G401.6 (cell line): ENCODE data around the gene RSF1.

Source experiments
- FAIRE-seq: peaks from 2 replicates; lab custom pipeline; 2012; peaks lifted over from hg19 to GRCh38; lab: Jason Lieb, UNC

RSF1 gene

GRCh38 chr11:77748266-77748665 lies 72.3 kb downstream of the RSF1 start:
- no peak for FAIRE-seq

DNA sequence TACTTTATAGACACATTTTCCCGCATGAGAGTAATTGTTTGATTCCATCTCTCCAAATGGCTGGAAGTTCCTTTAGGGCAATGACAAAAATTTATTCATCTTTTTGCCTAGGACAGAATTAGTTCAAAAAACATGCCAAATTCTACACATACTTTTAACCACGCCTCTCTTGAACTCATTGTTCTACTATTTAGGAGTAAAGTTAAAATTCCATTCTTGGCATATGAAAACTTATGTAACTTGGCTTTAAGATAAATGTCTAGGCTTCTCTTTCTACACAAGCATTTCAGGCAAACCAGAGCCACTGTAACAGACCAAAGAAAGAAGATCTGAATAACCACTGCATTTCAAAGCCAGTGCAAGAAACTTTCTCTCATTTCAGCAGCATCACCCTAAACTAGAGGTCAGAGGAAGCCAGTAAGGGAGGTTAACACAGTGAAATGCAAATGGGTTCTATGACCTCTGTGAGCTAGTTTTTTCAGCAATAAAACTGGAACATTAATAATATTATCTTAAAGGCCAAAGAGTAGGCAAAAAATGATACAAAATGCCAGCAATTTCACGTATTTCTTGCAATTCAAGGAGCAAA lies 73.0 kb downstream of the RSF1 start:
- no peak for FAIRE-seq

- no peak for FAIRE-seq
These were observed 84.0 kb downstream of the RSF1 start for GRCh38 chr11:77736473-77736872.

- no peak for FAIRE-seq
These were observed 85.6 kb downstream of the RSF1 start for GRCh38 chr11:77734890-77735289.

DNA sequence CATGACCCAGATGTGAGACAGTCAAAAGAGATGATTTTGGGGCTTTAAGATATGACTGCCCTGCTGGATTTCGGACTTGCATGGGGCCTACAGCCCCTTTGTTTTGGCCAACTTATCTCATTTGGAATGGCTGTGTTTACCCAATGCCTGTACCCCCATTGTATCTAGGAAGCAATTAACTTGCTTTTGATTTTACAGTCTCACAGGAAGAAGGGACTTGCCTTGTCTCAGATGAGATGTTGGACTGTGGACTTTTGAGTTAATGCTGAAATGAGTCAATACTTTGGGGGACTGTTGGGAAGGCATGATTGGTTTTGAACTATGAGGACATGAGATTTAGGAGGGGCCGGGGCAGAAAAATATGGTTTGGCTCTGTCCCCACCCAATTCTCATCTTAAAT lies 88.4 kb downstream of the RSF1 start:
- no peak for FAIRE-seq

- FAIRE-seq: no peak
These were observed 89.7 kb downstream of the RSF1 start for GRCh38 chr11:77730789-77731188.

- no peak for FAIRE-seq
These were observed 91.5 kb downstream of the RSF1 start for GRCh38 chr11:77729063-77729462.

GRCh38 chr11:77728203-77728786 lies 92.2 kb downstream of the RSF1 start:
- no peak for FAIRE-seq

DNA sequence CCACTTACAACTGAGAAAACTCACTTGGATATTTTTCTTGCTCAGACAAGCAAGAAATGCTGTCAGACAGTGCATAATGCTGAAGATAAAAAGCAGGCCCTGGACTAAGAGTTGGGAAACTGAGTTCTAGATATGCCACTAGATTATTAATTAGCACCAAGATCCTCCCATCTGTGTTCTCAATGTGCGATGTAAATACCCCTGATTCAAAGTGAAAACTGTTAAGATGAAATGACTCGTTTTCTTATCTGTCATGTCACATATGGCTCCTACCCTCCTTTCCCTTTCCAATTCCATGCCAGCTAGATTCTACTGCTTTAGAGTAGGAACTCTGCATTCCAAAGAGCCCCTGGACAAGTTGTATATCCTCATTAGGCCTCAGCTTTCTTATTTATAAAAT lies 94.0 kb downstream of the RSF1 start:
- no peak for FAIRE-seq

DNA sequence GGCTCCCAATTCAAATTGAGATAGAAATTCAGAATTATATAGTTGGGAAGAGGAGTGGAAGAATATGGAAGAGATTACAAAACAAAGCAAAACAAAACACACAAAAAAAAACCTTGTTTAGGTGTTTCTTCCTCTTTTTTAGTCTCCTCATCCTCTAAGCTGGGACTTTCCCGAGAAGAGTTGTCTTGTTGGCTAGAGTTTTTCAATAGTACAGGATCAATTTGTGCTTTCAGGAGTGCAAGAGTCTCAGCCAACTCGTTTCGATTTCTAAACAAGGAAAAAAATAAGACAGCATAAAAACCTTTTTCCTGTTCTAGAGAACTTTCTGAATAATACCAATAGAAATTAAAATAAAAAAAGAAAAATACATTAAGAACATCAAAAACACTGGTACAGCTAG lies 95.1 kb downstream of the RSF1 start:
- FAIRE-seq: no peak

GRCh38 chr11:77724636-77725035 lies 95.9 kb downstream of the RSF1 start:
- no peak for FAIRE-seq

- no peak for FAIRE-seq
These were observed 97.5 kb downstream of the RSF1 start for GRCh38 chr11:77723024-77723423.

- peak; percentile 64 for FAIRE-seq
These were observed 110.2 kb downstream of the RSF1 start for GRCh38 chr11:77710358-77710757.

DNA sequence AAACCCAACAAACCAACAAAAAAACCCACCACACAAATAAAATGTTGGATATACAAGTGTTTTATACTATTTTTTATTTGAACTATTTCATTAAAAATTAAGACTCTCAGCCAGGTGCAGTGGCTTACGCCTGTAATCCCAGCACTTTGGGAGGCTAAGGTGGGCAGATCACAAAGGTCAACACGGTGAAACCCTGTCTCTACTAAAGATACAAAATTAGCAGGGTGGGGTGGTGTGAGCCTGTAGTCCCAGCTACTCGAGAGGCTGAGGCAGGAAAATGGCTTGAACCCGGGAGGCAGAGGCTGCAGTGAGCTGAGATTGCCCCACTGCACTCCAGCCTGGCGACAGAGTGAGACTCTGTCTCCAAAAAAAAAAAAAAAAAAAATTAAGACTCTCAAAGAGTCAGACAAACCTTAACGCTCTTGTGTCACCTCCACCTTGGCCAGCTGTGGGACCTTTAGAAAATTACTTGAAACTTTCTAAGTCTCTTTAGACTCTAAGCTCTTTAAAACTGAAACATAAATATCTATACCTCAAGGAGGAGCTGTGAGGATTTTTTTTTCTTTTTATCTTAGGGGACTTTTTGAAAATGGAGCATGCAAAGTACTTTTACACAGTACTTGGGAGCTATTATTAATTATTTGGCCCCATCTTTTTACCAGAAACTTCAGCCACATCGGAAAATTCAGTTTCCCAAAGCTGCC lies 114.5 kb downstream of the RSF1 start:
- no peak for FAIRE-seq

DNA sequence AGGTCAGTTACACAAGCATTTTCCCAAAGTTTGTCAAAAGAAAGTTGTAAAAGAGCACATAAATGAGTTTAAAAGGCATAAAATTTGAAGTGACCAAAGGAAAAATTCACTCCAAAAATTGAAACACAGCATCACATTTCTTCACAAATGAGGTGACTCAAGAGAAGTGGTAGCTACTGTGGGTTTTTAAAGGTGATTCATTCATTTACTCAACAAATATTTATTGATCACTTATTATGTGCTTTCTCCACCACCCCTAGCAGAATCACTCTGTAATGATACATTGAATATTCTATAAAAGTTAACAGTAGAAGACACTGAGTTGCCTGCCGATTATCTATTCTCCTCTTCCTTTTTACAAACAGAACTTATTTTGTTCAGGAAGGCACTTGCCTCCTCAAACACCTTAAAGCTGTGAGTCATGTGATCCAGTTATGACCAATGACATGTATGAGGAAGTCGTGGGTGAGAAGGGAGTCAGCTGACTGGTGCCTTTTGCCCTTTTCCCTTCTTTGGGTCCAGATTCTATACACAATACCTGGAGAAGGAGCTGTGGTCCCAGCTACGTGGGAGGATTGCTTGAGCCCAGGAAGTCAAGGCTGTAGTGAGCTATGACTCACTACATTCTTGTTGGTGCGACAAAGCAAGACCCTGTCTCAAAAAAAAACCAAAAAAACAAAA lies 115.2 kb downstream of the RSF1 start:
- no peak for FAIRE-seq

DNA sequence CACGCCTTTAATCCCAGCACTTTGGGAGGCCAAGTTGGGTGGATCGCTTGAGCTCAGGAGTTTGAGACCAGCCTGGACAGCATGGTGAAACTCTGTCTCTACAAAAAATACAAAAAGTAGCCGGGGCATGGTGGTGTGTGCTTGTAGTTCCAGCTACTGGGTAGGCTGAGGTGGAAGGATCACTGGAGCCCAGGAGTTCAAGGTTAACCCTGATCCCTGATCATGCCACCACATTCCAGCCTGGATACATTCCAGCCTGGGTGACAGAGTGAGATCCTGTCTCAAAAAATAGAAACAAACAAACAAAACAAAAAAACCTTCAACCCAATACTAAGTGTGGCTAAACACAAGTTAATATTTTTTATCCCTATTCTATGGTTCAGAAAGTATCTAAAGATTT lies 116.5 kb downstream of the RSF1 start:
- FAIRE-seq: no peak

GRCh38 chr11:77699425-77699824 lies 121.1 kb downstream of the RSF1 start:
- FAIRE-seq: peak; percentile 36

GRCh38 chr11:77698896-77699295 lies 121.6 kb downstream of the RSF1 start:
- no peak for FAIRE-seq

- no peak for FAIRE-seq
These were observed 122.7 kb downstream of the RSF1 start for GRCh38 chr11:77697865-77698264.

DNA sequence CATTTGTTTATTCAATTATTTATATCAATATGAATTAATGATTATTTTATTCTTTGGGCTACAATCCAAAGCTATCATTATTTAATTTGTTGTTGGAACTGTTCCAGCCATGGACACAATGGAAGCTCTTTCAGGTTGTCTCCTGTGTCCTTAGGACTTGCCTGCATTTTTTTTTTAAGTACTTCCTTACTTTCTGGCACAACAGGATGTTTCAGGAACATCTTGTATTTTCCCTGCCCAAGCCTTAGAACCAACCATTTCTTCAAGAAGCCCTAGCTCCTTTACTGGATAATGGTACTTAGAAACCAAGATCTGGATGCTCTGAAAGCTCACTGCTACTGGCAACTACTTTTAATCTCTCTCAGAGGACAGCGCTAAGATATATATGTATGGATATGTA lies 125.1 kb downstream of the RSF1 start:
- FAIRE-seq: no peak

DNA sequence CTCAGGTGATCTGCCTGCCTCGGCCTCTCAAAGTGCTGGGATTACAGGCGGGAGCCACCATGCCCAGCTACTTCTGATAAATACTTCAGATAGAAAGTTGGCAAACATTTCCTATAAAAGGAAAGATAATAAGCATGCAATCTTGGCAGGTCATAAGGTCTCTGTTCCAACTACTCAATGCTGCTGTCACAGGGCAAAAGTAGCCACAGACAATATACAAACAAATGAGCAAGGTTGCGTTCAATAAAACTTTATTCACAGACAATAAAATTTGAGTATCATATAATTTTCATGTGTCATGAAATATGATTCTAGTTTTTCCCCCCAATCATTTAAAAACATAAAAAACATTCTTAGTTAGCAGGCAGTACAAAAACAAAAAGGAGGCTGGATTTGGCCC lies 129.9 kb downstream of the RSF1 start:
- FAIRE-seq: no peak

DNA sequence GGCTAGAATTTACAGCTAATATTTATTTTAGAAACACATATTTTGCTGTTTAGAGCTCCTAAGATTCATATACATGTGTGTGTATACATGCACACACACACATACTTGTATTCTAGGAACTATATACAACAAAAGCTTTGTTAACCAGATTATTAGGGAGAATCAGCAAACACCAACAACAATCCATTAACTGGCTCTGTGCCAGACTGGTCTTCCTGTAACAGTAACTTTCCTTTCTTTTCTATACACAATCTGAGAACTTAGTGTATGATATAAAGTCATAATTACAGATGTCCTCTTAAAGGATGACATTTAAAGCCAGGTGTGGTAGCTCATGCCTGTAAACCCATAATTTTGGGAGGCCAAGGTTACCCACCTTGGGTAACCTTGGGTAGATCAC lies 133.4 kb downstream of the RSF1 start:
- FAIRE-seq: no peak

- FAIRE-seq: no peak
These were observed 143.4 kb downstream of the RSF1 start for GRCh38 chr11:77677138-77677537.
